Cardiac septum (tissue), 1 donor: ENCODE measurements around the gene MAPT. TPM values are rescaled to one million over a fixed set of nuclear protein-coding genes. Genes with fewer than 3 reads are reported as not detected.

ENCODE experiments used
- DNase-seq: peaks from one replicate; pipeline ENCODE4 v3.0.0-alpha.2; 2020; ENCODE audit warnings: low spot score
- intact Hi-C: fragments of 100-400 bp; cut with DNase I; formaldehyde crosslinking; loops from one replicate; pipeline ENCODE4 v1.14.0; 2022
- total RNA-seq: library from RNA; stranded (reverse); fragmentation: NEBNext Ultra II Directional; extraction: Animal tissue kit (Norgen Biotek cat#: 25700); gene quantifications from one replicate; pipeline ENCODE4 v1.2.1, GENCODE V29; 2021
- donor health status: DM: no; HTN: no; CAD: no.

The MAPT gene
- total RNA-seq, 1 donor from 2014 or later: 44.4 TPM

- intact Hi-C loops: no loop called here
These were observed 163.0 kb downstream of the MAPT start for GRCh38 chr17:46057366-46057765.

DNA sequence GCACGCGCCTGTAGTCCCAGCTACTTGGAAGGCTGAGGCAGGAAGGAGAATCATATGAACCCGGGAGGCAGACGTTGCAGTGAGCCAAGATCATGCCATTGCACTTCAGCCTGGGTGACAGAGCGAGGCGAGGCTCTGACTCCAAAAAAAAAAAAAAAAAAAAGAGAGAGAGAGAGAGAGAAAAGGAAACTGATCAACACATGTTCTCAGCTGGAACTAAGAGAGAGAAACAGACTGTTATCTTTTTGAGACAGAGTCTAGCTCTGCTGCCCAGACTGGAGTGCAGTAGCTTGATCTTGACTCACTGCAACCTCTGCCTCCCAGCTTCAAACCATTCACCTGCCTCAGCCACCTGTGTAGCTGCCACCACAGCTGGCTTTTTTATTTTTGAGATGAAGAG, 165.1 kb downstream of the MAPT start:
- no peak for DNase-seq
- intact Hi-C loops: no loop called here

More at GRCh38 chr17:46057366-46057765, 163.0 kb downstream of the MAPT start:
- no peak for DNase-seq

GRCh38 chr17:46060461-46060860, 166.1 kb downstream of the MAPT start:
- intact Hi-C loops: no loop called here
- DNase-seq: no peak

DNA sequence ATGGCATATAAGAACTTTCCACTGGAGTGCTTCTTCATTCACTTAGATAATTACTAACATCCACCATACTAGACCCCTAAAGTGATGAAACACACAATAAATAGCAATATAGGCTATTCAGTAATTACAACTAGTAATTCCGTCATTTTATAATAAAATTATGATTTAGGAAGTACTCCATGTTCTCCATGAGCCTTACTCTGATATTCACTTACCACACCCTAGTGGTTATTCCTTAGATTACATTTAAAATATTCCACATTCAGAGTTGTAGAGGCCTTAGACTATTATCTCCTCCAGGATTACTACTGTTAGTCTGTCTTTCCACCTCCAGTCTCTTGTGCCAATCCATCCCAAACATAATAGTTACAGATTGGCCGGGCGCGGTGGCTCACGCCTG, 167.1 kb downstream of the MAPT start:
- intact Hi-C loops: no loop called here
- DNase-seq: no peak

DNA sequence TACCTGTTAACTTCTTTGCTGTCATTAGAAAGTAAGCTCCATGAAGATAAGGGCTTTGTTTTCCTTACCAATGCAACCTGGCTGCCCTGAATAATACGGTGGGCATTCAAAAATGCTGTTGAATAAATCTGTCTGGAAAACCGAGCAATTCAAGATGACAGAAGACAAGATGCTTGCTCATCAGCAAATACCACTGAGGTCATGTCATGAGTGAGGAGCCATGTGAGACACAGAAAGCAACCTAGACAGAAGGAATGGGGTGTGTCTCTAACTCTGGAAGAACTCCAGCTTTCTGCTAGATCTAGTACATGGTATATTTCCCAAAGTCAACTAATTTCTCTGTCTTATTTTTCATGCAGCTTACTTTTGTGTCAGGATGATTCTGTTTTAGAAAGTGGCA, 168.9 kb downstream of the MAPT start:
- intact Hi-C loops: no loop called here
- no peak for DNase-seq

DNA sequence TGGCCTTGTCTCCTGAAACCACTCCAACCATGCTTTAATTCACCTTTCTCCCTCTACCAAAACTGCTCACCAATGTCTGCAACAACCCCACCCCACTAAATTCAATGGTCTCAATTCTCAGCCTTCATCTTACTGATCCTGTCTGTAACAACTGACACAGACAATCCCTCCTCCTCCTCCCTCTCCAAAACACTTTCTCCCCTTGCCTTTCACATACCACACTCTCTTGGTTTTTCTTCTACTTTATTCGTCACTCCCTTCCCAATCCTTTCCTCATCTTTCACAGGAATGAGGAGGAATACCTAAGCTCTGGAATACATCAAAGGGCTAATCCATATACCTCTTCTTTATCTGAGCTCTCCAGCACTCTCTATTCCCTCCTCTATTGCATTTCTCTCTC, 170.1 kb downstream of the MAPT start:
- DNase-seq: no peak
- intact Hi-C loops: no loop called here

GRCh38 chr17:46071796-46072195, 177.4 kb downstream of the MAPT start:
- intact Hi-C loops: no loop called here
- DNase-seq: no peak

DNA sequence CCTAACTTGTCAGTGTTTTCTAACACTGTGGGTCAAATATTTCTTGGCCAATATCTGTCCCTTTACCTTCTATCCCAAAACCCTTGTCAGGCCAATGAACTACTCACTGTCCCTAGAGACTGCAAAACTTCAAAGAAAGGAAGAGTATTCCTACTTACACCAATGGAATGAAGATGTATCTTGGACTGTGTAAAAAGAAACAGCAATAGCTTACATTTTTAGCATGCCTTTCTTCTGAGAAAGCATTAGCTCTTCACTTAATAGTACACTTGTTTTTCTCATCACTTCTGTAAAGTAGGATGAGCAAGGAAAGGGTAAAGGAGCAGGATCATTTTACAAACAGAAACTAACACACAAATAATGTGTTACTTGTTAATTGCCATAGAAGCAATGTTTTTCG, 178.6 kb downstream of the MAPT start:
- no peak for DNase-seq
- intact Hi-C loops: no loop called here

- intact Hi-C loops: no loop called here
- DNase-seq: no peak
These were observed 180.2 kb downstream of the MAPT start for GRCh38 chr17:46074540-46074939.

Other genes starting within 250 kb of the MAPT start
- gene CRHR1, start 110.2 kb upstream of the MAPT start, total RNA-seq: not detected
- gene SPPL2C, start 49.7 kb upstream of the MAPT start, total RNA-seq: not detected
- not detected for gene STH, start 104.7 kb downstream of the MAPT start, total RNA-seq